Kidney (tissue), 14 donors: ENCODE results near the gene NIPA2. TPM values are rescaled to one million over a fixed set of nuclear protein-coding genes. Genes with fewer than 3 reads are reported as not detected.
"Not testable (repeated sequence)": the region's sequence is repeated elsewhere in the genome, so short reads cannot be mapped to it uniquely, and the experiment has no call there.

ENCODE experiments used
- DNase-seq, 5 donors: peaks; one replicate each; pipeline ENCODE4 v3.0.0-alpha.2; 2013 to 2020
- FAIRE-seq: peaks from 2 replicates; lab custom pipeline; 2012; peaks lifted over from hg19 to GRCh38; lab: Jason Lieb, UNC
- H3K27ac ChIP-seq, 2 donors: one replicate each; pipeline ENCODE4 v1.7.0; 2013; ENCODE audit warnings: low read depth in 2 of 2, low read length in 2 of 2, inconsistent platforms in 1 of 2
- H3K27me3 ChIP-seq: one replicate; pipeline ENCODE4 v1.7.1; 2013; ENCODE audit warnings: low read length, inconsistent platforms; ENCODE audit not compliant: control insufficient read depth, insufficient read depth
- H3K36me3 ChIP-seq, 3 donors: one replicate each; pipeline versions ENCODE4 v1.7.0 to v1.7.1; 2013; ENCODE audit warnings: low read length in 3 of 3, control low read depth in 1 of 3, inconsistent platforms in 1 of 3; ENCODE audit not compliant: insufficient read depth in 3 of 3, control insufficient read depth in 2 of 3
- H3K4me1 ChIP-seq, 3 donors: one replicate each; pipeline versions ENCODE4 v1.7.0 to v1.7.1; 2013; ENCODE audit warnings: low read length in 3 of 3, inconsistent platforms in 1 of 3, low read depth in 1 of 3; ENCODE audit not compliant: control insufficient read depth in 2 of 3, insufficient read depth in 2 of 3
- H3K4me3 ChIP-seq, 3 donors: one replicate each; pipeline versions ENCODE4 v1.7.0 to v1.8.1; 2013; ENCODE audit warnings: low read length in 3 of 3, control low read depth in 1 of 3, inconsistent platforms in 1 of 3
- H3K9ac ChIP-seq, 3 donors: one replicate each; pipeline versions ENCODE4 v1.7.0 to v1.7.1; 2013; ENCODE audit warnings: low read length in 3 of 3, control low read depth in 1 of 3, inconsistent platforms in 1 of 3
- H3K9me3 ChIP-seq, 3 donors: one replicate each; pipeline versions ENCODE4 v1.7.0 to v1.7.1; 2013; ENCODE audit warnings: low read length in 3 of 3, control low read depth in 1 of 3, inconsistent platforms in 1 of 3; ENCODE audit not compliant: control insufficient read depth in 2 of 3, insufficient read depth in 1 of 3
- intact Hi-C: fragments of 100-400 bp; cut with DNase I; formaldehyde crosslinking; loops from one replicate; pipeline ENCODE4 v1.11.1; 2022
- polyA plus RNA-seq: library from polyadenylated mRNA; stranded (reverse); fragments of 350-450 nt; fragmentation: Illumina TruSeq; extraction: RNeasy Lipid Tissue Mini Kit (QIAGEN cat#74804); gene quantifications from one replicate; pipeline ENCODE4 v1.2.3, GENCODE V29; 2014; ENCODE audit warnings: low read depth, low replicate concordance; ENCODE audit not compliant: insufficient read depth
- total RNA-seq: library from RNA; stranded (reverse); fragmentation: NEBNext Ultra II Directional; extraction: Animal tissue kit (Norgen Biotek cat#: 25700); gene quantifications from one replicate; pipeline ENCODE4 v1.2.1, GENCODE V29; 2021
- TF ChIP-seq, protein P1 (sequence below): IDR thresholded peaks from 3 replicates; pipeline ENCODE4 v1.5.1; 2012; ENCODE audit warnings: mild to moderate bottlenecking, moderate library complexity, borderline replicate concordance; ENCODE audit not compliant: insufficient read depth; ENCODE audit errors: extremely low read depth
- donor health status: control.
- donor health status: control.
- donor health status: control.
- donor health status: control.
- donor health status: control.
- donor health status: DM: yes; HTN: yes; CAD: no.
- donor health status: Normal renal cell carcinoma (clear cell type).

Gene NIPA2
- total and polyA plus RNA-seq, 2 donors from 2014 or later = 30.0 to 48.5 TPM

DNA sequence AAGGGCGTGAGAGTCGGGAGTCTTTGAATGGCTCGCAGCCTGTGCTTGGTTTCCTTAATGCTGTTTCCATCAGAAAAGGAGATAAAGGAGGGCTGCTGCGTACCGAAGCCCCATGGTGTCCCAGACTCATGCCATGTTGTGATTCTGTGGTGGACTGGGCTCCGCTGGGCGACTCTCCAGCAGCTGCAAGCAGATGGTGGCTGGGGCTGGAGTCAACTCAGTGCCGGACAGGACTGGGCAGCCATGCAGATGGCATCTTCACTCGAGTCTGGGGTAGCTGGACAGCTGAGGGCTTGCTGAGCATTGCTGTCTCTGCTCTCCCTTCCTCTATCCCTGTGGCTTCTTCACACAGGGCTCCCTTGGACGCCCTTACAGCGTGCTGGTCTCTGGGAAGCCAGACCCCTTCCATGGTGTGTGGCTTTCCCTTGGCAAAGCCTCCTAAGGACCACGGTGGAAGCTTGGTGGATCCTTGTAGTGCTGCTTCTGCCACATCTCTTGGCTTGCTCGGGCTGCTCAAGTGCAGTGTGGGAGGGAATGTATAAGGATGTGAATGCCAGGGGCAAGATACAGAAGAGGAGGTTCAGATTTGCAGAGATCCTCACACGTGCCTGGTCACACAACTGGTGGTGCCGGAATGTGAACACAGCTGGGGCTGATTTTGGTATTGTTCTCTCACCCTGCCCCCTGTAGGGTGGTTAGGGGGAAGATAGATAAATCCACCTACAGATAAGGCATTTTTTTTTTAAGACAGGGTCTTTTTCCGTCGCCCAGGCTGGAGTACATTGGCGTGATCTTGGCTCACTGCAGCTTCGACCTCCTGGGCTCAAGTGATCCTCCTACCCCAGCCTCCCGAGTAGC, 43.0 kb upstream of the NIPA2 start:
- Histone ChIP-seq H3K9me3 (no peaks in the 10 kb centered on the region), H3K27ac (no peak overlapping the region), H3K27me3 (no peaks in the 10 kb centered on the region), H3K4me3 (no peak overlapping the region), H3K36me3 (no peaks in the 10 kb centered on the region), H3K4me1 (no peaks in the 10 kb centered on the region), H3K9ac (no peak overlapping the region)
- FAIRE-seq (no peak), DNase-seq (no peak)
- intact Hi-C loops = no loop called here
- TF ChIP-seq, protein P1, sequence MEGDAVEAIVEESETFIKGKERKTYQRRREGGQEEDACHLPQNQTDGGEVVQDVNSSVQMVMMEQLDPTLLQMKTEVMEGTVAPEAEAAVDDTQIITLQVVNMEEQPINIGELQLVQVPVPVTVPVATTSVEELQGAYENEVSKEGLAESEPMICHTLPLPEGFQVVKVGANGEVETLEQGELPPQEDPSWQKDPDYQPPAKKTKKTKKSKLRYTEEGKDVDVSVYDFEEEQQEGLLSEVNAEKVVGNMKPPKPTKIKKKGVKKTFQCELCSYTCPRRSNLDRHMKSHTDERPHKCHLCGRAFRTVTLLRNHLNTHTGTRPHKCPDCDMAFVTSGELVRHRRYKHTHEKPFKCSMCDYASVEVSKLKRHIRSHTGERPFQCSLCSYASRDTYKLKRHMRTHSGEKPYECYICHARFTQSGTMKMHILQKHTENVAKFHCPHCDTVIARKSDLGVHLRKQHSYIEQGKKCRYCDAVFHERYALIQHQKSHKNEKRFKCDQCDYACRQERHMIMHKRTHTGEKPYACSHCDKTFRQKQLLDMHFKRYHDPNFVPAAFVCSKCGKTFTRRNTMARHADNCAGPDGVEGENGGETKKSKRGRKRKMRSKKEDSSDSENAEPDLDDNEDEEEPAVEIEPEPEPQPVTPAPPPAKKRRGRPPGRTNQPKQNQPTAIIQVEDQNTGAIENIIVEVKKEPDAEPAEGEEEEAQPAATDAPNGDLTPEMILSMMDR = no peak

DNA sequence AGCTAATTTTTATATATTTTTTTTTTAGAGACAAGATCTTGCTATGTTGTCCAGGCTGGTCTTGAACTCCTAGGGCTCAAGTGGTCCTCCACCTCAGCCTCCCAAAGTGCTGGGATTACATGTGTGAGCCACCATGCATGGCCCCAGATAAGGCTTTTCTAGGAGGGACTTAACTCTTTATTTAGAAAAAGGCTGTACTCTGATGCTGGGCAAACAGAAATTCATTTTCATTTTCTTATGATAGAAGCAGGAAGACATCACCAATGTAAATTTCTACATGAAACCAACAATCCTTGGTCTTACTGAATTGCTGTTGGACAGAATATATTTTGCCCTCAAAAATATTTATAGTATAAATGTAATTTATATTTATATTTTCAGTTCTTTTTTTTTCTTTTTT, 42.4 kb upstream of the NIPA2 start:
- no peak for FAIRE-seq
- Histone ChIP-seq H3K27ac (no peak overlapping the region), H3K9ac (no peak overlapping the region), H3K9me3 (no peaks in the 10 kb centered on the region), H3K27me3 (no peaks in the 10 kb centered on the region), H3K4me3 (no peak overlapping the region), H3K36me3 (no peaks in the 10 kb centered on the region), H3K4me1 (no peaks in the 10 kb centered on the region)
- DNase-seq = no peak
- intact Hi-C loops = no loop called here
- TF ChIP-seq, protein P1 = no peak

DNA sequence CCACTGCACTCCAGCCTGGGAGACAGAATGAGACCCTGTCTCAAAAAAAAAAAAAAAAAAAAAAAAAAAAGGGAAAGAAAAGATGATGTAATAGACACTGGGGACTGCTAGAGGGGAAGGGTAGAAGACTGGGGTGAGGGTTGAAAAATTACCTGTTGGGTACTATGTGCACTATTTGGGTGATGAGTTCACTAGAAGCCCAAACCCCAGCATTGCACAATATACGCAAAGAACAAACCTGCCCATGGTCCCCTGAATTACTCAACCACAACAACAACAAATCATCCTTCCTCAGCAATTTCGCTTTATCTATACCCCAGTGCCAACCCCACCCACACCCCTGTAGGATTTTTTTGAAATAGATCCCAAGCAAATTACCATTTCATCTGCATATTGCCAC, 38.6 kb upstream of the NIPA2 start:
- no peak for FAIRE-seq
- intact Hi-C loops = no loop called here
- TF ChIP-seq, protein P1 = no peak

DNA sequence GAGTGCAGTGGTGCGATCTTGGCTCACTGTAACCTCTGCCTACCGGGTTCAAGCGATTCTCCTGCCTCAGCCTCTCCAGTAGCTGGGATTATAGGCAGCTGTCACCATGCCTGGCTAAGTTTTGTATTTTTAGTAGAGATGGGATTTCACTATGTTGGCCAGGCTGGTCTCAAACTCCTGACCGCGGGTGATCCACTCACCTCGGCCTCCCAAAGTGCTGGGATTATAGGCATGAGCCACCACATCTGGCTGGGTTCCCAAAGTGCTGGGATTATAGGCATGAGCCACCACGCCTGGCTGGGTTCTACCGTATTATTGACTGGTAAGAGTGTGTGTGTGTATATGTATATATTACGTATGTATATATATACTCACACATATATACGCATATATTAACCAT, 35.5 kb upstream of the NIPA2 start:
- H3K4me1 ChIP-seq, H3K4me3 ChIP-seq, H3K27ac ChIP-seq, H3K27me3 ChIP-seq, H3K36me3 ChIP-seq, H3K9ac ChIP-seq, FAIRE-seq, H3K9me3 ChIP-seq, DNase-seq, intact Hi-C loops: not testable (repeated sequence)

More for the DNA sequence above, 38.6 kb upstream of the NIPA2 start:
- no peaks in the 10 kb centered on the region for H3K27me3 ChIP-seq
- no peaks in the 10 kb centered on the region for H3K9me3 ChIP-seq
- H3K27ac ChIP-seq = no peak overlapping the region
- no peak overlapping the region for H3K9ac ChIP-seq
- H3K4me3 ChIP-seq = no peak overlapping the region
- no peak for DNase-seq
- no peaks in the 10 kb centered on the region for H3K36me3 ChIP-seq
- H3K4me1 ChIP-seq = no peaks in the 10 kb centered on the region
